ENCODE results near the gene ARFGEF2. TPM values are rescaled to one million over a fixed set of nuclear protein-coding genes. Genes with fewer than 3 reads are reported as not detected.

ARFGEF2 gene
- total and polyA plus RNA-seq, 9 donors = 9.1 to 23.9 (median 18.5) TPM

DNA sequence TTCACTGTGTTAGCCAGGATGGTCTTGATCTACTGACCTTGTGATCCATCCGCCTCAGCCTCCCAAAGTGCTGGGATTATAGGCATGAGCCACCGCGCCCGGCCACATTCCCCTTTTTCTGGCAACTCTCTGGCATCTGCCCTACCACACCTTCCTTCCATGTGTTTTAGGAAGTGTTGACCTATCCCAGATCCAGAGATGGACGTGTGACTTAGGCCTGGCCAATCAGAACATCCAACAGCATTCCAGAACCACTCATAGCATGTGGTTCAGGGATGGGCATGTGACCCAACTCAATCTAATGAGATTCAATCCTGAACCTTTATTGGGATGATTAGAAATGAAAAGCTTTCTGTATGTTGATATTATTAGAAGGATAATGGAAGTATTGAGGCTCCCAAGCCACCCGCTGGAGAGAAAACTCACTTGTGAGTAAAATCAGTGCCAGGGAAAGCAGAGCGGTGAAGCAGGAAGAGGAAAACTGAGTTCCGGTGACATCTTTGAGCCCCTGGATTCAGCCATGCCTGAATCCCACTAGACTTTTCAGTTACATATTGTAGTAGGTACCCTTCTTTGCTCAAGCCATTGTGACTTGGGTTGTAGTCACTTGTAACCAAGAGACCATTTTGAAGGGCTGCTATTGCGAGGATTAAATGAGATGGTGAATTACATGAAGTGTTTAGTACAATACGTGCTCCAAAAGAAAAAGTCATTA lies 42.8 kb upstream of the ARFGEF2 start:
- no peak for TF ChIP-seq EP300 (IDR thresholded peaks at IDR 0.05)
- TF ChIP-seq, protein P1, sequence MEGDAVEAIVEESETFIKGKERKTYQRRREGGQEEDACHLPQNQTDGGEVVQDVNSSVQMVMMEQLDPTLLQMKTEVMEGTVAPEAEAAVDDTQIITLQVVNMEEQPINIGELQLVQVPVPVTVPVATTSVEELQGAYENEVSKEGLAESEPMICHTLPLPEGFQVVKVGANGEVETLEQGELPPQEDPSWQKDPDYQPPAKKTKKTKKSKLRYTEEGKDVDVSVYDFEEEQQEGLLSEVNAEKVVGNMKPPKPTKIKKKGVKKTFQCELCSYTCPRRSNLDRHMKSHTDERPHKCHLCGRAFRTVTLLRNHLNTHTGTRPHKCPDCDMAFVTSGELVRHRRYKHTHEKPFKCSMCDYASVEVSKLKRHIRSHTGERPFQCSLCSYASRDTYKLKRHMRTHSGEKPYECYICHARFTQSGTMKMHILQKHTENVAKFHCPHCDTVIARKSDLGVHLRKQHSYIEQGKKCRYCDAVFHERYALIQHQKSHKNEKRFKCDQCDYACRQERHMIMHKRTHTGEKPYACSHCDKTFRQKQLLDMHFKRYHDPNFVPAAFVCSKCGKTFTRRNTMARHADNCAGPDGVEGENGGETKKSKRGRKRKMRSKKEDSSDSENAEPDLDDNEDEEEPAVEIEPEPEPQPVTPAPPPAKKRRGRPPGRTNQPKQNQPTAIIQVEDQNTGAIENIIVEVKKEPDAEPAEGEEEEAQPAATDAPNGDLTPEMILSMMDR (IDR thresholded peaks at IDR 0.05) = no peak
- TF ChIP-seq POLR2A (IDR thresholded peaks at IDR 0.05) = no peak
- Histone ChIP-seq H3K9me3 (no peaks in the 10 kb centered on the region), H3K36me3 (no peaks in the 10 kb centered on the region), H3K27me3 (no peaks in the 10 kb centered on the region), H3K4me1 (ENCODE audit: insufficient read depth) (no peaks in the 10 kb centered on the region), H3K27ac (no peak overlapping the region), H3K4me3 (no peak overlapping the region)
- 90 to 93% (median 92%) methylated on average over 10 of the region's 10 CpGs for WGBS, 3 donors
- DNase-seq = no peak
- intact Hi-C loops (cut with DNase I) = no loop called here

DNA sequence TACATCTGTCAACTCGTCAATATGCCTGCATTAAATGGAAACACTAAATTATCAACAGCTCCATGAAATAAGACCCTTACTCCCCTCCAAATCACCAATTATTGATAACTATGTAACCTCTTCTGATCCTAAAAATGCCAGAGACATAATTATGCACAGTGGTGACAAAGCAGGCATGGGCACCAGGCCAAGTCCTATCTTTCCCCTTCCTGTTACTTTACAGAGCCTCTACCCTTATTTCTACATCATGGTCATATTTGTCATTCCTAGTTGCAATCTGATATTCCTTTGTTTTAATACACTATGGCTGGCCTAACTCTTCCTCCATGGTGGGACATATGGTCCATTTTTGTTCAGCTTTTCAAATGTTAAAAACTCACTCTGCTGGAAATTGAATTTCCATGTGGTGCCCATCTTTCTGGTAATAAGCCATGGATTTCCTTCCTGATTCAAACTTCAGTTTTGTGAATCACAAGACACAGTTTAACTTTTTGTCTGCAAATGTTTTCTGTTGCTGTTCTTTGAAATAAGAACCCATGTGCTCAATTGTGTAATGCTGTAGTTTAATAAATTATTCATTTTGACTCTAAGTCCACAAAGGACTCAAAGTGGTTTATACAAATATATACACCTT lies 41.8 kb upstream of the ARFGEF2 start:
- no peaks in the 10 kb centered on the region for H3K27me3 ChIP-seq
- H3K9me3 ChIP-seq = no peaks in the 10 kb centered on the region
- H3K36me3 ChIP-seq = no peaks in the 10 kb centered on the region
- no peak overlapping the region for H3K4me3 ChIP-seq
- no peaks in the 10 kb centered on the region for H3K4me1 ChIP-seq (ENCODE audit: insufficient read depth)
- intact Hi-C loops (cut with DNase I) = no loop called here
- TF ChIP-seq, protein P1 (IDR thresholded peaks at IDR 0.05) = no peak
- TF ChIP-seq POLR2A (IDR thresholded peaks at IDR 0.05) = no peak
- TF ChIP-seq EP300 (IDR thresholded peaks at IDR 0.05) = no peak
- WGBS, 3 donors = 71 to 87% (median 76%) methylated on average over 1 of the region's 1 CpG
- H3K27ac ChIP-seq = no peak overlapping the region
- DNase-seq = no peak

DNA sequence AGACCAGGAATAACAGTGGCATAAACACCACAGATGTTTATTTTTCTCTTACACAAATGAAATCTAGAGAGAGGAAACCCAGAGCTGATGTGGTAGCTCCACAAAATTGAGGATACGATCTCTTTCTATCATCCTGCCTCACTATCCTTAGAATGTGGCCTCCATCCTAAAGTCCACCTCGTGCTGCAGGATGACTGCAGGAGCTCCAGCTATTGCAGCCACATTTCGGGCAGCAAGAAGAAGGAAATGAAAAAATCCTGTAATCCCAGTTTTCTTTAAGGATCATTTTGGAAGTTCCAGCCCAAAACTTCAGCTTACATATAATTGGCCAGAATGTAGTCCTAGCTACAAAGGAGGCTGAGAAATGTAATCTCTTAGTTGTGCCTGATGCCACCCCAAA lies 41.2 kb upstream of the ARFGEF2 start:
- H3K27me3 ChIP-seq = no peaks in the 10 kb centered on the region
- no peak for TF ChIP-seq POLR2A (IDR thresholded peaks at IDR 0.05)
- TF ChIP-seq, protein P1 (IDR thresholded peaks at IDR 0.05) = no peak
- H3K9me3 ChIP-seq = no peaks in the 10 kb centered on the region
- intact Hi-C loops (cut with DNase I) = no loop called here
- no peaks in the 10 kb centered on the region for H3K36me3 ChIP-seq
- WGBS, 3 donors = 93% methylated on average over 3 of the region's 3 CpGs
- H3K27ac ChIP-seq = no peak overlapping the region
- H3K4me3 ChIP-seq = no peak overlapping the region
- DNase-seq = no peak
- H3K4me1 ChIP-seq (ENCODE audit: insufficient read depth) = no peaks in the 10 kb centered on the region

DNA sequence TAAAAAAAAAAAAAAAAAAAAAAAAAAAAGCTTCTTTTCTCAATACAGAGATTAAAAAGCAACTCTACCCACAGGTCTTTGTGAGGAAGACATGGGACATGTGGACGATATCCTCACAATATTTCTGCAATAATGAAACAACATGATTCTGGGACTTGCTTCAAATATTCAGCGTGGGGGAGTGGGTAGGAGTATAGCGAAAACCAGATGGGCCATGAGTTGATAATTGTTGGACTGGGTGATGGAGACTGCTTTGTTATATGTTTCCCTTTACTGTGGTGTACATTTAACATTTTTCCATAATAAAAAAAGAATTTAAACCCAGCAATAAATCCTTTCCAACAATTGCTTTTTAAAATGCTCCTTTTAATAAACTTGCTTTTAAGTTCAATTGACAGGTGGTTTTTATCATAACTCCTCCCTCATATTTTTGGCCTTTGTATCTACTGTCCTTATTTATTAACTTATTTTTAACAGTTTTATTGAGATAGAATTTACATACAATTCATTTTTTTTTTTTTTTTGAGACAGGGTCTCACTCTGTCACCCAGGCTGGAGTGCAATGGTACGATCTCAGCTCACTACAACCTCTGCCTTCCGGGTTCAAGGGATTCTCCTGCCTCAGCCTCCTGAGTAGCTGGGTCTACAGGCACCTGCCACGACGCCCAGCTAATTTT lies 40.4 kb upstream of the ARFGEF2 start:
- WGBS, 3 donors = 37 to 41% (median 37%) methylated on average over 7 of the region's 7 CpGs
- intact Hi-C loops (cut with DNase I) = no loop called here
- Histone ChIP-seq H3K36me3 (no peaks in the 10 kb centered on the region), H3K27ac (no peak overlapping the region), H3K9me3 (no peaks in the 10 kb centered on the region), H3K4me1 (ENCODE audit: insufficient read depth) (no peaks in the 10 kb centered on the region), H3K27me3 (no peaks in the 10 kb centered on the region), H3K4me3 (no peak overlapping the region)
- DNase-seq = no peak
- TF ChIP-seq POLR2A (IDR thresholded peaks at IDR 0.05) (no peak), EP300 (IDR thresholded peaks at IDR 0.05) (no peak)
- TF ChIP-seq, protein P1 (IDR thresholded peaks at IDR 0.05) = no peak

All from ovary (tissue), 9 donors.